ENCODE measurements around the gene GUF1.

Gene GUF1

GRCh38 chr4:44678094-44679041, at the start of gene GUF1:
Gene GUF1, plus strand, starts transcription at chr4:44678420. Its CDS starts 203 bp downstream, at chr4:44678623.
- intact Hi-C loops (cut with DNase I): no loop called here
- DNase-seq: peak; percentile 79 to 98 (median 89)

DNA sequence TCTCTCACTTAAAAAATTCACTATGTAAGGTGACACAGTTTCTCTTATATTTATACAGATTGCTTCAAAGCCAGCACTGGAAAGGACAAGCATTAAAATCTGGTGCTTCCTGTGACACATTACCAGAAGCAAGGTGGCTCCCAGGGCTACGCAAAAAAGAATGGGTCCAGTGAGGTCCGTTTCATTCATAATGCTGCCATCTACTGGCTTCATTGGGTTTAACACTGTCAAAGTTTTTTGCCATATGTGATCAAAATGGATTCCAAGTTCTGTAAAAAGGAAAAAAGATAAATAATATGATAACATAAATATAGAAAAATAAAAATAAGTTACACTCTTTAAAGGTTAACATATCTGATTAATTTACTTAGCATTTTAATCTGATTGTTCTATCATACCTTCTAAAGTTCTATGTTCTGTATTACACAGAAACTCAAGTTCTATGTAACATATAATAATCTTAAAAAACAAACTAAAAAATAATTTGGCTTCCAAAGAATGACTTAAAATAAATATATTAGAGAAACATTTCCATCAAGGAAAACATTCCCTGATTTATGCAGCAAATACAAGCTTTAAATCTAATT, 48.8 kb upstream of the GUF1 start:
- intact Hi-C loops (cut with DNase I): loop anchor here (2.0 to 10.0 kb wide), 2 partner anchors 175 to 1635 kb away; no protein-coding TSS in a partner anchor
- DNase-seq: peak in 4 of 10 donors; percentile 11 to 55 (median 16)

GRCh38 chr4:44632089-44632488, 46.1 kb upstream of the GUF1 start:
- no peak for DNase-seq
- intact Hi-C loops (cut with DNase I): loop anchor here (5.0 kb wide), 1 partner anchor 1500 kb away; no protein-coding TSS in a partner anchor

GRCh38 chr4:44632733-44633132, 45.5 kb upstream of the GUF1 start:
- intact Hi-C loops (cut with DNase I): loop anchor here (5.0 kb wide), 1 partner anchor 1500 kb away; no protein-coding TSS in a partner anchor

DNA sequence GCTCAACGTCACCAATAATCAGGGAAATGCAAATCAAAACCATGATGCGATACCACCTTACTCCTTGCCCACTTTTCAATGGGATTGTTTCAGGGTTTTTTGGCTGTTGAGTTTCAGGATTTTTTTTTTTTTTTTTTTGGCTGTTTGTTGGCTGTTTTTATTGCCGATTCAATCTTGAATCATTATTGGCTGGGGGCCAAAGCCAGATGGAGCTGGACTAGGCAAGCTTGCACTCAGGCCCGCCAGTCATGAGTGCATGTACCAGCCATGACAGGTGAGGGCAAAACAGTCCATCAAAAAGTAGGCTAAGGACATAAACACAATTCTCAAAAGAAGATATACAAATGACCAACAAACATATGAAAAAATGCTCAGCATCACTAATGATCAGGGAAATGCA, 40.1 kb upstream of the GUF1 start:
- DNase-seq: no peak
- intact Hi-C loops (cut with DNase I): no loop called here

More at GRCh38 chr4:44632733-44633132, 45.5 kb upstream of the GUF1 start:
- DNase-seq: peak in 2 of 10 donors; percentile 34 to 69

DNA sequence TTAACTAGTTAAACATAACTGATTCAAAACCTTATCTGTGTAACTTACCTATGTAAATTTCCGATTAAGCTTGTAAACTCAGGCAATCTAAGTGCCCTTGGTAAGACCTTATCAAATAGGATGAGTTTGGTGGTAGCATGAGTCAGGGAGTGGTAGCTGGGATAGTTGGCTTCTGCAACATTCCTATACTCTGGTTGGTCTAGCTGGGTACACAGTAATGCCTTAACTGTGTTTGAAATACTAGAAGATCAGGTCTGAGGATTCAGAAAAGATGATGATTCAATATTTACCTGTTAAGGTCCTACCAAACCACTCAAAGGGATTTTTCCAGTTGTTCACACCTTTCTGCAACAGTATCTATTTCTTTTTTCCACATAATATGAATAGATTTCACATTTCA, 32.1 kb upstream of the GUF1 start:
- intact Hi-C loops (cut with DNase I): no loop called here
- no peak for DNase-seq

DNA sequence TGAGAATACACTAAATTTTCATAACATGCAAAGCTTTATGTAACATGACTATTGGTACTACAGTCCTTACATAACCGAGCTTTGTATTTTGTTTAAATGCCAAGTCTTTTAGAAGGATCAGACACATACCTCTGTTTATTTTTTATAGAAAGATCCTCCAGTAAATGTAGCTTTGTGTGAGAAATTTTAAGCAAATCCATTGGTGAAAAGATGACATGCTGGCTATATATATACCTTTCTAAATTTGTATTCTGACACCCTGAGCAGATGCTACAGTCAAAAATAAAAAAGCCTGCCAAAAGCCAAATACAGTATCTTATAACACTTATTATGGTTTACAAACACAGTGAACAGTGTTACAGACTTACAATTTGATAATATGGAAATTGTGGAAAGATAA, 26.8 kb upstream of the GUF1 start, which contains the start of gene YIPF7:
YIPF7 (minus strand) TSS at position 201 of the 400 bp plus-strand sequence. CDS start 1,525 bp downstream, outside the sequence.
- DNase-seq: no peak
- intact Hi-C loops (cut with DNase I): no loop called here

DNA sequence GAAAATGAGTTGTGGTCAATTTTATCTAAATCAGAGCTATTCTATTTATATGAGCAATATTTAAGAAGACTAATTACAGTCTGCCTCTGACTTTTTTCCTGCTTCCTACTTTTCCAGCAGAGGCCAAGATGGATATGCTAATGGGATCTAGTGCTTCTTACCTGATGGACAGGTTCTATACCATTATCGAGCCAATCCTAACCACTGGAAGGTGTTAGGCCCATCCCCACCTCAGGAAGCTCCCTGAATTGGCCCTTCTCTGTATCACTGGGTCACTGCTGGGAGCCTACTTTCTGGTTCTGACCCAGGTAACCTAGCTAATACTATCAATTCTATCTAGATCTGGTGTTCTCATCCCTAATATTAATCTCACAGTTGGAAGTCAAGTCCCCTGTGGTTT, 26.2 kb upstream of the GUF1 start:
- intact Hi-C loops (cut with DNase I): no loop called here
- DNase-seq: no peak

DNA sequence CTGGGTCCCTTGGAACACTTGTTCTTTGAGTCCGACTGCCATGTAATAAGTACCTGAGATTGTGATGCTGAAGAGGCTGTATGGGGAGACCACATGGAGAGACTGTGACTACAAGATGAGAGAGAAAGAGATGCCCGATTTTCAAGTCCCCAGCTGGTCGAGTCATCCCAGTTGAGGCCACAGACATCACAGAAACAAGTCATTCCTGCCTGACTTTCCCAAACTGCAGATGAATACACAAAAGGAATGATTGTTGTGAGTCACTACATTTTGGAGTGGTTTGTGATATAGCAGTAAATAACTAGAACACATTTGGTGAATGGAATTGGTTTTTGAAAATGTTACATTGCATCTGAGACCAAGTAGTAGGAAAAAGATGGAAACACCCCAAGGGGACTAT, 17.8 kb upstream of the GUF1 start:
- no peak for DNase-seq
- intact Hi-C loops (cut with DNase I): no loop called here

DNA sequence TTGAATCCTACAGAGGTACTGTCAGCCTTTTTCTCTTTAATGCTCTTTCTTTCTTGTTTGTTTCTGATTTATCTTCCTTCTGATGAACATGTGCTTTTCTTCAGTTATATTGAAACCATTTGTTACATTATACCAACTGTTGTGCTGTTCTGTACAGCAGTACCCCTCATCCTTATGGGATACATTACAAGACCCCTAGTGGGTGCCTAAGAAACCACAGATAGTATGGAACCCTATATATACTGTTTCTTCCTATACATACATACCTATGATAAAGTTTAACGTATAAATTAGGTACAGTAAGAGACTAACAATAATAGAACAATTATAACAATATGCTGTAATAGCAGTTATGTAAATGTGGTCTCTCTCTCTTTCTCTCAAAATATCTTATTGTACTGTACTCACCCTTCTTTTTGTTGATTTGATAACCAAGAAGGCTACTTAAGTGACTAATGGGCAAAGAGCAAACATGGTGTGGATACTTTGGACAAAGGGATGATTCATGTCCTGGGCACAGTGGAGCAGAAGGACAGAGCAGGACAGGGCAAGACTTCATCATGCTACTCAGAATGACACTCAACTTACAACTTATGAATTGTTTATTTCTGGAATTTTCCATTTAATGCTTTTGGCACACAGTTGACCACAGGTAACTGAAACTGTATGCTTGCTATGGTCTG, 16.1 kb upstream of the GUF1 start:
- intact Hi-C loops (cut with DNase I): no loop called here
- DNase-seq: no peak

DNA sequence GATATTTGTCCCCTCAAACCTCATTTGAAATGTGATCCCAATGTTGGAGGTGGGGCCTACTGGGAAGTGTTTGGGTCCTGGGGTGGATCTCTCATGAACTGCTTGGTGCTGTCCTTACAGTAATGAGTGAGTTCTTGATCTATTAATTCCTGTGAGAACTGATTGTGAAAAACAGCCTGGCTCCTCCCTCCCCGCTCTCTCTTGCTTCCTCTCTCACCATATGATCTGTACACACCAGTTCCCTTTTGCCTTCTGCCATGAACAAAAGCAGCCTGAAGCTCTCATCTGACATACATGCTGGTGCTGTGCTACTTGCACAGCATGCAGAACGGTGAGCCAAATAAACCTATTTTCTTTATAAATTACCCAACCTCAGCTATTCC, 15.6 kb upstream of the GUF1 start:
- intact Hi-C loops (cut with DNase I): no loop called here
- DNase-seq: no peak

- peak in 1 of 10 donors; percentile 55 for DNase-seq
- intact Hi-C loops (cut with DNase I): no loop called here
Measured at GRCh38 chr4:44663539-44664263, 14.5 kb upstream of the GUF1 start.

DNA sequence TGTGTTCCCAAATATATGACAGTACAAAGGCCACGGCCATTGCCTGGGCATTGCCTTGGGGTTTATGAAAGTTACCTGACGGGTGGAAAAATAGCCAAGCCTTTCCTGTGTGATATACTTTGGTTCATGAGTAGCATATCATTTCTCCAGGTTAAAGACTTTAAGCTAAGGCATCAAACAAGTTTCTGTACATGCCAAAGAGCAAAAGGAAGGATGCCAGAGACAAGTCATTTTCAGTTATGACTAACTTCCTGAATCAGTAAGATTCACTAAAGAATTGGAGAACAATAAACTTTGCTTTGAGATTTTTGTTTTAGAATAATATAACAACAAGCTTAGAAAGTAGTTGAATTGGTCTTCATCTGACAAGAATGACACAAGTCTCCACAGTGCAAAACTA, 9.7 kb upstream of the GUF1 start:
- DNase-seq: no peak
- intact Hi-C loops (cut with DNase I): no loop called here

DNA sequence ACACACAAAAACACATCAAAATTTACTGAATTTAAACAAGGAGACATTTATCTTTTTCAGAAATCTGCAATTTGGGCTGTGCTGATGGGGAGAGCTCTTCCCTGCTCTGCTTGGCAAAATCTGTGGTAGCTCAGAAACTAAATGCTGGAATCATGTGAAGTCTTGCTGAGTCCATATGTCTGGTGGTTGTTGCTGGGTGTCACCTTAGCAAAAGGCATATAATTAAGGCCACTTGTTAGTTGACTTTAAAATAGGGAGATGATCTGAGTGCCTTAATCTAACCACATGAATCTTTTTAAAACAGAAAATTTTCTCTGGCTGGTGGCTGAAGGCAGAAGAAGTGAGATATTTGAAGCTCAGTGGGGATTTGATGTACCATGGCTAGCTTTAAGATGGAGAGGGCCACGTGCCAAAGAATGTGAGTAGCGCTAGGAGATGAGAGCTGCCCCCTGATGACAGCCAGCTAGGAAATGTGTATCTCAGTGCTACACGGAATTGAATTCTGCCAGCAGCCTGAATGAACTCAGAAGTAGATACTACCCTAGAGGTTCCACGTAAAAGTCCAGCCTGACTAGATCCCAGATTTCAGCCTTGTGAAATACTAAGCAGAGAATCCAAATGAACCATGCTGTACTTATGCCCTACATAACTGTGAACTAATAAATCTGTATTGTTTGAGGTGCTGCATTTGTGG, 7.6 kb upstream of the GUF1 start:
- no peak for DNase-seq
- intact Hi-C loops (cut with DNase I): no loop called here

DNA sequence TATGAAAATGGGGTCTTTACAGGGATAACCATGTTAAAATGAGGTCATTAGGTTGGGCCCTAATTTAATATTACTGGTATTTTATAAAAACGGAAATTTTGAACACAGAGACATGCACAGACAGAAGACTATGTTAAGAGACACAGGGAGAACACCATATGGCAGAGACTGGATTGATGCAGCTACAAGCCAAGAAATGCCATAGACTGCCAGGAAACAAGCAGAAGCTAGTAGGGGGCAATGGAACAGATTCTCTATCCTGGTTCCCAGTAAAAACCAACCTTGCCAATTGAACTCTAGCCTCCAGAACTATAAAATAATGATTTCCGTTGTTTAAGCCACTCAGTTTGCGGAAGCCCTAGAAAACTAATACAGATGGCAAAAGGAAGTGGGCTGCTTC, 6.6 kb upstream of the GUF1 start:
- DNase-seq: no peak
- intact Hi-C loops (cut with DNase I): no loop called here

DNA sequence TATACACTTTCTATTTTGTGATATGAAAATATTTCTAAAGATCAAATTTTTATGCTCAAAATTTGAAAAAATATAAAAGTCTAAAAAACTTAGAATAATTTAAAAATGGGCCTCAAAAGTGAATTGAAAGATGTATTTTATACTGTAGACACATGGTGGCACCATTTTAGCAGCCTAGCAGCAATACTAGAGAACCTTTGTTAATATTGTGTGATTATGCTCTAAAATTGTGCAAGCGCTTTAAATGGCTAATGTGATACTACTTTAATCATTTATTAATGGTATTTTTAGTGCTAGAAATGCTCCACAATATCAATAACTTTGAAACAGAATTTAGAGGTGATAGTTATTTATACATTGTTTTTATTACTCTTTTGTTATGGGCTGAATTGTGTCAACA, 3.7 kb upstream of the GUF1 start:
- no peak for DNase-seq
- intact Hi-C loops (cut with DNase I): no loop called here

DNA sequence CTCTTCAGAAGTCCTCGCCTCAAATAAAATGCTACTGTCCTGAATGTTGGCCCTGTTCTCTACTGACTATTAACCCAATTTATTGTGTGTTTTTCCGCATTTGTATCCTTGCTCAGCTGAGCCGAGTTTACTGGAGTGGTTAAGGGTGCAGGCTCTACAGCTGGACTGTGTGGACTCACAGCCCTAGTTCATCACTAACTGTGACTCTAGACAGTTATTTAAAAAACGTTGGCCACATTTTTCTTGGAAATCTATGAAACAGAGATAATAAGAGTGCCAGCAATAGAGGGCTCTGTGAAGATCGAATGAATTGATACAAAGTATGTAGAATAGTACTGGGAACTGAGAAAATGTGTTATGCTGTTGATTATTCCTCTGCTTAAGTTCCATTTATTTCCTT, 2.9 kb upstream of the GUF1 start:
- intact Hi-C loops (cut with DNase I): no loop called here

DNA sequence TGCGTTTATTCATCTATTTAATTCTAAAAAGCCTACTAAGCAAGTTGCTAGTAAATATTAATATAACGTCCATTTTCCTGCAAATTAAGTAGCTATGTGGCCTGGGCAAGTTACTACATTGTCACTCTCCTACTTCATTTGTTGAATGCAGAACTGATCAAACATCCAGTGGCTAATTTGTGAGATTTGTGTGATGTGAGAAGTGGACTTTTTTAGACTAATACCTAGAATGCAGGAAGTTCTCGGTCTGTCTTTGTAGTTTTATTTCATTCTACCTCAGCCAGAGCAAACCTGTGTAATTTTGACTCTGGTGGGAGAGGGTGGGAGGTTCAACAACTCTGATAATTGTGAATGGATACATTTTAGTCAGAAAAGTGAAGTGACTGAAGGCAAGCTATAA, 840 bp downstream of the GUF1 start:
- intact Hi-C loops (cut with DNase I): no loop called here
- DNase-seq: no peak

More for the DNA sequence above, 2.9 kb upstream of the GUF1 start:
- no peak for DNase-seq

- intact Hi-C loops (cut with DNase I): no loop called here
- DNase-seq: no peak
Measured at GRCh38 chr4:44684648-44685047, 6.4 kb downstream of the GUF1 start.

DNA sequence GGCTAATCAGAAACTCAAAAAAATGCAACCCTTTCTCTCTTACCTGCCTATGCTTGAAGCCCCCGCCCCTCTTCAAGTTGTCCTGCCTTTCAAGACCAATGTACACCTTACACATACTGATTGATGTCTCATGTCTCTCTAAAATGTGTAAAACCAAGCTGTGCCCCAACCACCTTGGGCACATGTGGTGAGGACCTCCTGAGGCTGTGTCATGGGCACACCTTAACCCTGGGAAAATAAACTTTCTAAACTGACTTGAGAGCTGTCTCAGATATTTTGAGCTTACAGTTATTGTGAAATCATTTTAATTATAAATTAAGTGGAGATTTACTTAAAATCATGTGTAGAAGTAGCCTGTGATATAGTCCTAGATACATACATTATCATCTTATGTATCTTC, 22.2 kb downstream of the GUF1 start:
- intact Hi-C loops (cut with DNase I): no loop called here
- no peak for DNase-seq
